GM12801 (cell line): ENCODE results near the gene MDM2.

Experiments used
- CTCF ChIP-seq: IDR thresholded peaks from one replicate; pipeline ENCODE4 v1.5.1; 2011; ENCODE audit warnings: control low read depth; ENCODE audit not compliant: insufficient read length; ENCODE audit errors: extremely low read depth

MDM2 gene

GRCh38 chr12:68788554-68789143, 19.3 kb upstream of the MDM2 start:
- TF ChIP-seq CTCF = no peak

- no peak for TF ChIP-seq CTCF
These were observed 18.7 kb upstream of the MDM2 start for GRCh38 chr12:68789144-68789878.

- TF ChIP-seq CTCF = no peak
These were observed 17.7 kb upstream of the MDM2 start for GRCh38 chr12:68790081-68790951.

- no peak for TF ChIP-seq CTCF
These were observed 17.1 kb upstream of the MDM2 start for GRCh38 chr12:68790952-68791234.

- no peak for TF ChIP-seq CTCF
These were observed 16.0 kb upstream of the MDM2 start for GRCh38 chr12:68791897-68792481.

- no peak for TF ChIP-seq CTCF
These were observed 15.0 kb upstream of the MDM2 start for GRCh38 chr12:68792952-68793351.

GRCh38 chr12:68793436-68793835, 14.5 kb upstream of the MDM2 start:
- no peak for TF ChIP-seq CTCF
